ENCODE results near the gene NAP1L2.
A peak's percentile ranks its signal among the peaks of the same experiment; 100 is the strongest.
"Not testable (repeated sequence)": the region's sequence is repeated elsewhere in the genome, so short reads cannot be mapped to it uniquely, and the experiment has no call there.

Gene NAP1L2

DNA sequence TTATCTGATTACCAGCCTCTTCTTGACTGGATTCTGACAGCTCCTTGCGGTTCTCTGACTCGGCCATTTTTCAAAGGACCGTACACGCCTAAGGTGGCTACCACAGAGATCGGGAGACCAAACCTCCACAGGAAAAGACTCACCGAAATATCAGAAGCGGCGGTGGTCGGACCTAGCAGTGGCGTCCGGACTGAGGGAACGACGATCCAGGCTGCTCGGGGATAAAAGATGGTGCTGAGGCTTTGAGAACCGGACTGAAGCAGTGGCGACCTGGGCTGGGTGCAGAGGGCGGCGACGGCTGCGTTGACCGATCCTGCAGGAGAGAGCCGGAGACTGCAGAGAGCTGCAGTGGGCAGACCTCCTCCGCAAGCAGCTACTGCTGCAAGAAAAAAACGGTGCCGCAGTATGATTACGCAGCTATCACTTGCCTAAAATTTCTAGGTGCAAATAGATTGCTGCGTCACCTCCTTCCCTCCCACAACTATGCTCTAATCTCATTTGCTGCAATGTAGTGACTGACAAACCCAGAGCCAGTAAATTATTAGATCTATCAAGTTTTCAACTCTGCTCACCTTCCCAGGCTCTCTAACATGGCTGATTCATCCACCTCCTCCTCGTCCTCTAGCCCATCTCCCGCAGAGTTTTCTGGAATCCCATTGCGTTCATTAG, at the start of gene NAP1L2:
Gene NAP1L2, minus strand, starts transcription at position 426 of the 669 bp plus-strand sequence. Its CDS starts 359 bp downstream, at position 67.
- peak; percentile 59 for DNase-seq (ENCODE audit: low spot score)

DNA sequence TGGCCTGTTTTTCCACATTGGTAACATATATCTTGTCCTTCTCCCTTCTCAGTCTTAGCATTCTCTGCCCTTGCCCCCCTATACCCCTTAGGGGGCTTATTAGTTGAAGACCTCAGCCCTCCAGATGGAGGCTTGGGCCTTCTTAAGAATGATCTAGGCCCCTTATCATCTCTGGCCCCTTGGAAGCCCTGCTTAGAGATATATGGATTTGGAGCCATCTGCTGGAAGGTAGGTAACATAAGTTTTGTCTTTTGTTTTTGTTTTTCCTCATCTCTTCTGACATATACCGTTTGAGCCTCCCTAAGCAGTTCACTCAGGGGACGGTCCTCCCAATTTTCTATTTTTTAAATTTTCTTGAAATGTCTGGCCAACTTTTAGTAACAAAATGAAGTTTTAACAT, 48.3 kb upstream of the NAP1L2 start:
- no peak for DNase-seq (ENCODE audit: low spot score)

DNA sequence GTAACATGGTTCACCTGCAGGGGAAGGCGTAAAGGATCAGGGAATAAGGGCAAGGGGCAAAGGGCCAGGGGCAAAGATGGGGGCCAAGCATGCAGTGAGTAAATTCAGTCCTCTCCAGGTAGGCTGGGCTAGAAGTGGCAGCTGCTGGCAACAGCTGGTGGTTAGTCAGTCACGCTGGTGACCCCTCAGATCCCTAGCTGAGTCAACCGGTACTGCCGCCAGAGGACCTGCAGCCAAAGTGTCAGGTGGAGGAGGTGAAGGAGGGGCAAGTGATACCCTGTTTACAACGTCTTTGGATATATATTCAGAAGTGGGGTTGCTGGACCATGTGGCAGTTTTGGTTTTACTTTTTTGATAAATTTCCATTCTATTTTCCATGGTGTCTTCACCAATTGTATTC, 24.6 kb upstream of the NAP1L2 start:
- no peak for DNase-seq (ENCODE audit: low spot score)

- DNase-seq (ENCODE audit: low spot score) = no peak
Measured at GRCh38 chrX:73217621-73218020, 3.0 kb upstream of the NAP1L2 start.

- DNase-seq (ENCODE audit: low spot score) = peak; percentile 5
Measured at GRCh38 chrX:73215246-73215645, 595 bp upstream of the NAP1L2 start.

DNA sequence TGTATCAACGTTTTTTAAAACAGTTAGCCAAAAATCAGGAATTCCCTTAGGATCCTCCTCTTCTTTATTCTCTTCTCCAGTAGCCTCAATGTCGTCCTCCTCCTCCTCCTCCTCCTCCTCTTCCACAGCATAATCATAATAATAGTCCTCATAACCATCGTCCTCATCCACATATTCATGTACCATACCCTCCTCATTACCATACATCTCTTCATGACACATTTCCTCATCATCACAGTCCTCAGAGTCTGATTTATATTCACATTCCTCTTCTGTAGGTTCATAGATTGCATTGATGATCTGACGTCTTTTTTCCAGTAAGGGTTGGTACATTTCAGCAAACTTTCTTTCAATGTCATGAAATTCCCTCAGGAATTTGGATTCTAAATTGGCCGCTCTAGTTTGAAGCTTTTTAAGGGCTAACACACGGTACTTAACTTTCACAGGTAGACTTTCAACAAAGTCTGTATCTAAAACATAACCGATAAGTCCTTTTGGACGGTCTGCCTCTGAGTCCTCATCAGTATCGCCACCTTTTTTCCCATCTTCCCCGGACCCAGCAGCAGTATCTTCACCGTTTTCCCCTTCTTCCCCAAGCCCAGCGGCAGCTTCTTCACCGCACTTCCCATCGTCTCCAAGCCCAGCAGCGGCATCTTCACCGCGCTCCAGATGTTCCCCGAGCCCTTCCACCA, 771 bp downstream of the NAP1L2 start:
- no peak for DNase-seq (ENCODE audit: low spot score)

- no peak for DNase-seq (ENCODE audit: low spot score)
Measured at GRCh38 chrX:73206366-73206765, 8.3 kb downstream of the NAP1L2 start.

GRCh38 chrX:73182502-73183114, 32.0 kb downstream of the NAP1L2 start:
- no peak for DNase-seq (ENCODE audit: low spot score)

GRCh38 chrX:73168945-73169344, 45.7 kb downstream of the NAP1L2 start:
- not testable (repeated sequence) for DNase-seq (ENCODE audit: low spot score)

Data from CD4-positive, alpha-beta T cell treated with Interleukin-15 for 4 hours (primary cell).